ENCODE results near the gene RNASE2.
"Not testable (repeated sequence)": the region's sequence is repeated elsewhere in the genome, so short reads cannot be mapped to it uniquely, and the experiment has no call there.

RNASE2 gene

DNA sequence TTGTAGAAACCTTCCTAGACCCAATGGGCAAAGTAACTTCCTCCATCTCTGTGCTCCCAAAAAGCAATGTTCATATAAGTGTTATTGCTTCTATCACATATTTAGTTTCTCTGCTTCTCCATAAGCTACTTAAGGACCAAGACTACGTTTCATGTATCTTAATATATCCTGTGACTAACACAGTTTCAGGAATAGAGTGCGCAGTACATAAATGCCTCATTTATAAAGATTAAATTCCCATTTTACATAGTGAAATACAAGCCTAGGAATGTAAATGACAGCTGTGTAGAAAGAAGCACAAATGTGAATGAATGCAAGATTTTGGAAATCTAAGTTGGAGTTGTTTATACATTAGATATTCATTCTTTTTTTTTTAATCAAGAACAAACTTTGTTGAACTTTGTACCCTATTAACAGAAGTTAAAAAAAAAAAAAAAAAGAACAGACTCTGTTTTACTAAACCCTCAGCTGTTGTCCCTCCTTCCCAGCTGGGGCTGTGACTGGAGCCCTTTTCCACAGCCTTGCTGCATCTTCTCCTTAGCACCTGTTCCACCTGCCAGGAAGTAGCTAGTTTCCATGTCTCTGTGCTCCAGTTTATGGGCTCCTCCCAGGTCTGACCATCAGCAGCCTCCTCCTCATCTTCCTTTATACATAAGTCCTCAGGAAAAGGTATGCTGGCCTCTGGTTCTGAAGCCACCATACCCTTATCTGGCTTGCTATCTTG, 27.5 kb downstream of the RNASE2 start:
- DNase-seq (ENCODE audit: low spot score) = no peak

- not testable (repeated sequence) for DNase-seq (ENCODE audit: low spot score)
Observed at GRCh38 chr14:20985650-20986049, 30.4 kb downstream of the RNASE2 start.

GRCh38 chr14:20986811-20987210, 31.5 kb downstream of the RNASE2 start:
- DNase-seq (ENCODE audit: low spot score) = no peak

DNA sequence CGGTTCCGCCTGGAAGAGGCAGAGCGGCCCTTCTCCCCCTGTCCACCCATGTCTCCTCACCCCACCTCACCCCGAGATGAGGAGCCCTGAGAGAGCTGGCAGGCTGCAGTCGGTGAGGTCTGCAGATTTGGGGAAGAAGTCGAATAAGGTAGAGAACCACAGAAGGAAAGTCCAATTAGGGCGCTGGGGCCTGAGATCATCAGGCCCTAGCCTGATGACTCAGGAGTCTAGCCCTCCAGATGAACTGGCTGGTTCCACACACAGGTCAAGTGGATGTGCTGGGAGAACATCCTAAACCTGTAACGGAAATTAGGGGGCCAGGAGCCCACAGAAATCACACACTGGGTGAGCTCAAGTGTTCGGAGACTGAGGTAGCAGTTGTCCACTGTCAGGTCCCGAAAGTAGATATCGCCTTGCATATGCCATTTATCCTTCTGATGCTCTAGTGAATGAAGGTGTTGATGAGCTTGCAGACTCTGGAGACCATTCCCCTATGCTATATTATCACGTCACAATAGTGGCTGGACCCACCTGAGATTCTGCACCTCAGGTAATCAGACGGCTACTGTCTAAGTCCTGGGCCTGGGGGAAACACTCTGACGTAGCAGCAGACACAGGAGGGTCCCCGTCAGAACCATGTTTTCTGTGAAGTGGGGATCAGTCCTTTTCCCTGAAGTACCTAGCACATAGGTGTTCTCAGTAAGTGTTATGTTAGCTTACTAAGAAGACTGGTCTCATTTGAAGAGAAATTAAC, 33.6 kb downstream of the RNASE2 start:
- peak; percentile 19 for DNase-seq (ENCODE audit: low spot score)

DNA sequence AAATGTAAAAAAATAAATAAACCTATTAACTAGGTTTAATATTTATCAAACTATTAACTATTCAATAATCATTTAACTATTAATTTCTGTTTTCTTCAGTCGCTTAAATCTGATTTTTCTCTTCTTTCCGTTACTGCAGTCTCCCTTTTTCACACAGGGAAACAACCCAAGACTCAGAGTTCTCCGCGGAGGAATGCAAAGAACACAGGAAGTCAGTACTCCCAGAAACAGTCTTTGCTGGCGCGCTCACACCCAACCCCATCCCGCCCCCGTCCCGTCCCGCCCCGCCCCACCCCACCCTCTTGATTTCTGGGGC, 34.1 kb downstream of the RNASE2 start:
- DNase-seq (ENCODE audit: low spot score) = no peak

GRCh38 chr14:20989787-20990600, 34.7 kb downstream of the RNASE2 start, which contains the start of gene METTL17:
METTL17 (plus strand) TSS chr14:20989980; CDS start chr14:20990003, 23 bp downstream.
- peak; percentile 90 for DNase-seq (ENCODE audit: low spot score)

GRCh38 chr14:20996521-20996920, 41.2 kb downstream of the RNASE2 start:
- DNase-seq (ENCODE audit: low spot score) = no peak

DNA sequence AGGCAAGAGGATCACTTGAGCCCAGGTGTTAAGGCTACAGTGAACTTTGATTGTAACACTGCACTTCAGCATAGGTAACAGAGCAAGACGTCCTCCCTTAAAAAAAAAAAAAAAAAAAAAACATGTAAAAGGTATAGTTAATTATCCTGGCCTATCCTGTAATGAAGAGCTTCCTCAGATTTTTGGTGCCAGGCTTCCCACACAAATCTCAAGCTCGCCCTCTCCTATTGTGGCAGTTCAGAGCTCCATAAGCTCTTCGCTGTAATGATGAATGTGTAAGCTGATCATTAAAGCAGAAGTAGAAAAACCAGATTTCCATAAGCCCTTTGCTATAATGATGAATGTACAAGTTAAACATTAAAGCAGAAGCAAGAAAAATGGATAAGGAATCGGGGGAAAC, 41.8 kb downstream of the RNASE2 start:
- no peak for DNase-seq (ENCODE audit: low spot score)

DNA sequence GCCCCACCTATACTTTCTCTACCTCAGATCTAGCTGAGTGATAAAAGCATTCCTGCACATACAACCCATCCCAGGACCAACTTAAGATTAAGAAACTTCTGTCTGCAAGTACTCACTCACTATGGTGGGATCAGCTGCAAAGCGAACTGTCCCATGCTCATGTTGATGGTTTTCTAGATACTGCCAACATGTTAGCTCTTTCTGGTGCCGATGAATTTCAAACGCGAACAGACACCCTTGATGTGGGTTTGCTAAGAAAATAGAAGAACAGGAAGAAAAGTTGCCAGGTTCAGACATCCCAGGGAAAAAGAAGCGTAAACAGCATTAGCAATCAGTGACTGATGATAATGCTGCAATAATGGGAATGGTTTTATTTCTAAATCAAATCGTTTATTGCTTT, 42.3 kb downstream of the RNASE2 start:
- DNase-seq (ENCODE audit: low spot score) = no peak

GRCh38 chr14:20998139-20998538, 42.9 kb downstream of the RNASE2 start:
- no peak for DNase-seq (ENCODE audit: low spot score)

DNA sequence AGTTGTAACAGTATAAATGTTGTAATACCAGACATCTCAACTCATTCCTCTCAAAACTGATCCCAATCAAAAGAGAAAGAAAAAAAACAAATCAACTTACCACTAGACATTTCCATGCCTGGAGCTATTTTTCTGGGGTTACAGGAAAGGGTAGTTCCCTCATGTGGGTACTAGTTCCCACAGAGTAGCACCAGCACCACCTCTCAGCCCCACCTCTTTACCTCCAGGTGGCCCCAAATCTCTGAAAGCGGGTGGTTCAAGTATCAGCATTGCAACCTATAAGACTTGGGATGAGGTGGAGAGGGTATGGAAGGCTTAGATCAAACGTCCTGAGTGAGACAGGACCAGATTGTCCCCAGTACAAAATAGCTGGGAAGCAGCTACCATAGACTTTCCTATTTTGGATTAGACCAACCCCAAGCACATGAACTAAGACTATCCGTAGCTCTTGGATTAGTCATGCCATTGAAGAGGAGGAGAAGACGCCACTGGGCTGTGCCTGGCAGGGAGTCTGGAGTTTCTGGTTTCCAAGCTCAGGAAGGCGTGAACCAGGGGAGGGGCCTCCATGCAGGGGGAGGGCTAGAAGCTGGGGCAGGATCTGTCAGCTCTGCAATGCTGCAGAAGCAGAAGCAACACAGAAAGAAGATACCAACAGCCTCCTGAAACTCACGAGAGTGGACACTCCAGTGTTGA, 43.5 kb downstream of the RNASE2 start, which contains the start of gene SLC39A2:
Gene SLC39A2, plus strand, starts transcription at position 620 of the 693 bp plus-strand sequence. CDS start 154 bp downstream, outside the sequence.
- DNase-seq (ENCODE audit: low spot score) = no peak

GRCh38 chr14:20999591-20999990, 44.3 kb downstream of the RNASE2 start:
- no peak for DNase-seq (ENCODE audit: low spot score)

- no peak for DNase-seq (ENCODE audit: low spot score)
Observed at GRCh38 chr14:21001218-21001617, 45.9 kb downstream of the RNASE2 start.

GRCh38 chr14:21003788-21004346, 48.6 kb downstream of the RNASE2 start:
- DNase-seq (ENCODE audit: low spot score) = no peak
